Erythroblast (primary cell): ENCODE results near the gene AGXT2.

Experiments used
- GATA1 ChIP-seq: IDR thresholded peaks from 2 replicates; pipeline ENCODE4 v1.6.1; 2011; ENCODE audit warnings: low read depth, mild to moderate bottlenecking, control low read depth, low read length, moderate library complexity
- POLR2A ChIP-seq: IDR thresholded peaks from 2 replicates; pipeline ENCODE4 v1.6.1; 2011; ENCODE audit warnings: mild to moderate bottlenecking, low read length

GRCh38 chr5:34967540-34967939, 80.2 kb downstream of the AGXT2 start:
- TF ChIP-seq POLR2A (no peak), GATA1 (no peak)
